Dedifferentiated amniotic fluid mesenchymal stem cell (primary cell): ENCODE data around the gene LYL1.

Source experiments
- DNase-seq: peaks from one replicate; pipeline ENCODE4 v3.0.0-alpha.2; 2016; ENCODE audit errors: extremely low spot score

Gene LYL1

DNA sequence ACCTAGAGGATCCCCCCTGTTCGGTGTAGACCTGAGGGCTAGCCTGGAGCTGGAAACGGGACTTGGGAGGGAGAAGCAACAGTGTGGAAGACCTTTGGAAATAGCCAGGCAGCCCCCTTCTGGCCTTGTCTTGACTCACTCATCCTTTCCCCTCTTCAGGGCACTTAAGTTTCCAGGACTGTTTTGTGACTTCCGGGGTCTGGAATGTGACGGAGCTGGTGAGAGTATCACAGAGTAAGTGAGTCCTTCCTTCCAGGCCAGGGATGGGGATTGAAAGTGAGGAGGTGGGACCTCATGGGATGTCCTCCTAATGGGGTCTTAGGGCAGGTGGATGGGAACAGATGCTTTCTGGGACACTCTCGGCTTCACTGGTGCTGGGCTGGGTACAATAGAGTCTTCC lies 29.4 kb downstream of the LYL1 start:
- no peak for DNase-seq

DNA sequence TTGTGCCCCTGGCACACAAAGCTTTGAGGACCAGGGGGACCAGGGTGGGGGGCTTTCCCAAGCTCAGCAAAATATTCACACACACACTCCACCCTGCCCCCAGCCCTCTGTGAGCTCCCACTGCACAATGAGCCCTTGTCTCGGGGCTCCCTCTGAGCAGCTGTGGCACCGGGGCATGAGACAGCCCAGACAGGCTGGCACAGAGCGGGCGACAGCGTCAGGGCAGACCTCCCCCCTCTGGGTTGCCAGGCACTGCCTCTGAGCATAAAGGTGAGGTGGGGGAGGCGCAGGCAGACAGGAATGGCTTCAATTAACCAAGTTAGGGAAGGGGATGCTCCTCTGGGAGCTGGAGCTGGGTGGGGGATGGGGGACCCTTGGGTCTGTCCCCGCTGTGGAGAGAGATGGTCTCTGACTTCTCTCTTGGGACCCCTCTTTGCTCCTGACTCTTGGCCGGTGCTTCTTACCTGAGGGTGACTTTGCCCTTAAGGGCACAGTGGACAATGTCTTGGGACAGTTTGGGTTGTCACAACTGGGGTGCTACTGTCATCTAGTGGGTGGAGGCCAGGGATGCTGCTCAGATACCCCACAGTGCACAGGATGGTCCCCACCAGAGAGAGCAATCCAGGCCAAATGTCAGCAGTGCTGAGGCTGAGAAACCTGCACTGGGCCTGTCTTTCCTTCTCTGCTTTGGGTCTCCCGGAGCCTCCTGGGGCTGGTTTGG lies 30.3 kb downstream of the LYL1 start:
- no peak for DNase-seq

DNA sequence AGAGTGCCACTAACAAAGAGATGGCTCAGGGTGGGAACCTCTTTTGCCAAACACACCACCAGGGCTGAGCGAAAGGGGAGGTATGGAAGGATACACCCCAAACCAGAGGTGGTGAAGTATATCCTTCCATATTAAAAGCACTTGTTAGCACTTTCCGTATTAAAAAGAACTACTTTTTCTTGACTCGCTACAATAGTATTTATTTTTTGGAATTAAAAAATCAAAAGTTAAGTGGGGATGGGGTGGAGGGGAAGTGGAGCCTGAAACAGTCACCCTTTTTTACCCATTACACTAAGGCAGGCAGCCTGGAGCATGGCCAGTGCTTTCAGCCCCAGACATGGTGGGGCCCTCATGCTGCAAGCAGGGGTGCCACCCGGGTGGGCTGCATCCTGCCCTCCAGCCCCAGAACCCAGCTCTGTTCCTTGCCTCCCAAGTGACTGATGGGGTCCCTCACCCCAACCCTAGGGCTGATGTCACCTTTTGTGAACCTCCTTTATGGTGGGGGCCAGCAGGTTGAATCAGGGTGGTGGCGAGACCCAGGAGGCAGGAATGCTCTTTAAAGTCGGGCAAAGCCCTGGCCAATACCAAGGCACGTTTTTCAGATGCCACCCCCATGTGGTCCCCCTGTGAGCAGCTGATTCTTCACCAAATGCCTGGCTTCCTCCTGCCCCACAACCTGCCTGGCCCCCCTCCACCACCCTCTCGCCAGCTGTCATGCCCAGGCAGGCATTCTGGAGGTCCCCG lies 31.0 kb downstream of the LYL1 start:
- DNase-seq: no peak

DNA sequence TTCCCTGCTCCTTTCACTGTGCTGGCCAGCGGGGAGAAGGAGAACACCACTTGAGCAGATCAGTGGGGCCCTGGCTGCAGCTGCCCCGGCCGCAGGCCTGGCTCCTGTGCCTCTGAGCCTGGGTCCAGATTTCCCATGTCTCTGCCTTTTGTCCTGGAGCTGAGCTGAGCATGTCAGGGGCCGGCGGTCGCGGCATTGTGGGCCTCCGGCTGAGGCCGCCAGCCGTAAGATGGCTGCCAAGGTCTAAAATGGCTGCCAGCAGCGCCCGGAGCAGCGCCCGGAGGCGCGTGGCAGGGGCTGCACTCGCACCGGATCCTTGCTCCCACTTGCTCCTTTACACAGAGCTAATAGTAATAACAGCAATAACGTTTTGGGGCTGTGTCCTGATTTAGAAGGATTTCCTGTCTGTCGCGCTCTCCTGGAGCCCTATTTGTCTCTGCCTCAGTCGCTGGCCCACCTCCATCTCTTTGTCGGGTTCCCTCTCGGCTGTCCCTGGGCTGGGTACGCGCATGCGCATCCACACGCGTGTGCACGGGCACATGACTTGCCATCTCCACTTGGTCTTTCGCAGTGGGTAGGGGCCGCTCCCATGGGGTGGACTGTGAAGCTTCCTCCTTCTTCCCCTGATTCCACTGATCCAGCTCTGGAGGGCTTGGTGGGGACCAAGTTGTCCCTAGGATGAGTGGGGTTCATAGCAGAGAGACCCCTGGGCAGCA lies 32.1 kb downstream of the LYL1 start:
- no peak for DNase-seq

DNA sequence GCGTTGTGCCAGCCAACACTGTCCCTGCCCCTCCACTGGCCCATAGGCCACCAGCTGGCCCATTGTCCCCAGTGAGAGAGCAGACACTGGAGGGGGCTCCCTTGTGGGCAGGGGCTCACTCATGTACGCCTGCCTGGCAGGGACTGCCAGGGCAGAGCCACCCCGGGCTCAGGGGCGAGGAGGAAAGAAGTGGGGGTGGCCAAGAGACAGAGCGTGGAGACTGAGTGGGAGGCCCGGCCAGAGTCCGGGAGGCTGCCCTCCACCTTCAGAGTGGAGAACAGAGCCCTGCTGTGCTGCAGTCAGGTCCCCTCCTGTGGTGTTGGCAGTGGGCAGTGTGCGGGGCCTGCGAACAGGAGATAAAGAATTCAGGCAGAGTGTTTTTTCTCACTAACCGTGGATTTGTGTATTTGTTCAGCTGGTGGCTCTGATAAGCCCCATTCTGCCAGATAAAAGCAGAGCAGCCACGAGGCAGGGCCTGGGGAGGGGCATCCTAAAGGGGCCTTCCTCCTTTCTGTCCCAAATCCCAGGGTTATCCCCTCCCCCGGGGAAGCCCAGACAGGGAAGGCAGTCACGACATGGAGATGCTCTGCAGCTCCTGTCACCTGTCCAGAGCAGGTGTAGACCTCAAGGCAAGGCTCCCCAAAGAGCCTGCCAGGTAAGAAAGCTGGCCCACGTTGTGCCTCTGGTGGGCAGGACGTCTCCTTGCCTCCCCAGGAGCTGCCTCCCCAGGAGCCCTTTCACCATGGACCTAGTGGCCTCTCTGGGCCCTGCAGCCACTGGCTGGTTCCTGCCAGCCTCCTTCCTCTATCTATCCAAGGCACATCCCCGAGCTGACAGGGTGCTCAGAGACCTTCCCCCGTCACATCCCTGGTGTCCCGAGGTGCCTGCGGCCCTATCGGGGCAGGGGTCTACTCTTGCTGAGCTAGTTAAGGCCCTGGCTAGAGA lies 33.0 kb downstream of the LYL1 start:
- DNase-seq: no peak

DNA sequence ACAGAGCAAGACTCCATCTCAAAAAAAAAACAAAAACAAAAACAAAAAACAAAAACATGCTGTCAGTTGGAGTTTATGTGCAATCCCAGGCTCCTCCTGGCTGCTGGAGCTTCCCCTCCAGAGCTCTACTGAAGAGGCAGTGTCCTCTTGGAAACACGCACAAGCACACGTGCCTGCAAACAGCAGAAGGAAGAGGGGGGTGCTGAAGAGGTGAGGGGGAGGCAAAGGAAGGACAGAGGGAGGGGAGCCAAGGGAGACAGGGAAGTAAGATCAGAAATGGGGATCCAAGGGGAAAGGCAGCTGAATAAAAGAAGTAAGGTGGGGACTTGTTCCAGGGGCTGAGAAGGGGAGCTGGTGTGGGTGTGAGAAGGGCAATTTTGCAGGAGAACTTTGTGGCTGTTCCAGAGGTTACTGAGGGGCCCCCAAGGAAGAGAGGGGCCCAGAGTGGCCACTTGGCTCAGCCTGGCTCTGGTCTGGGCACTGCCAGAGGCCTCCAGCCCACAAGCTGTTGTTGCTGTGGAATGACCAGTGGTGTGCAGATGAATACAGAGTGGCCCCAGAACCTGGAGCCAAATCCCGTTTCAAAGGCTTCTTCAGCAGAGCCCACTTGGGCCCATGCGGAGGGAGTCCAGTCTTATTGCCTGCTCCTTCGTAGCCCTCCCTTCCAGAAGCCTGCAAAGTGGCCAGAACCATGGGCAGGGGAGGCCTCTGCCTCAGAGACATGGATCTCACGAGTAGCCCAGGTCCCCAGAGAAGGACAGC lies 34.4 kb downstream of the LYL1 start:
- DNase-seq: no peak

DNA sequence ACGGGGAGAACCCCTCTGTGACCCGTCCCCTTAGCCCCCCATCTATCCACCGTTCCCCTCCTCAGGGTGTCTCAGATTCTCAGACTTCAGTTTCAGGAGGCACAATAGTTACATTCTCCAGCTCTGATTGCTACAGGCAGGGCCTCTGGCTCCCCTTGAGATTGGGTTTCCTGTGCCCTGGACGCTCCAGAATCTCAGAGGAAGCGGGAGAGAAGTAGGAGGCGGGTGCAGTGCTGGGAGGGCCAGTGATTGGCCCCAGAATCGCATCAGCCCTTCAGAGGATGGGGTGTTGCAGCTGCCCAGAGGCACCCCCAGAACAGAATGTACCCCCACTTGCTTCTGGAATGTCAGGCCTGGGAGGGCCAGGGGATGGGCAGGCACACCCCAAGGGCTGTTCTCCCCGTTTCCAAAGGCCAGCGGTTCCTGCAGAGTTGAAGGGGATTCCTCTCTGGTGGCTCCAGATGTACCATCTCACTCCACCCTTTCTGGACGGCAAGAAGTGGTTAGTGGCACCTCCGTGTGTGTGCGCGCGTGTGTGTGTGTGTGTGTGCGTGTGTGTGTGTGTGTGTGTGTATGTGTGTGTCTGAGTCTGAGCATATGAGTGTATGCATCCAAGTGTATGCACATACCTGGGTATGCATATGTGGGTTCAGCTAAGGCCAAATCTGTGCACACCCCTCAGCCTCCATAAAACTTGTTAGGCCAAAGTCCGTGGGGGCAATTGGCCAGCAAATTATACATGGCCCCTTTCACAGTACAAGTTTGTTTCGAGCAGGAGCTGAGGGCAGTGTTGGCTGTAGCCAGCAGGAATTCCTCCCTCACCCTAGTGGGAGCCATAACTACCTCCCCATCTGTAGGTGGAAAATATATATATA lies 35.5 kb downstream of the LYL1 start:
- no peak for DNase-seq

DNA sequence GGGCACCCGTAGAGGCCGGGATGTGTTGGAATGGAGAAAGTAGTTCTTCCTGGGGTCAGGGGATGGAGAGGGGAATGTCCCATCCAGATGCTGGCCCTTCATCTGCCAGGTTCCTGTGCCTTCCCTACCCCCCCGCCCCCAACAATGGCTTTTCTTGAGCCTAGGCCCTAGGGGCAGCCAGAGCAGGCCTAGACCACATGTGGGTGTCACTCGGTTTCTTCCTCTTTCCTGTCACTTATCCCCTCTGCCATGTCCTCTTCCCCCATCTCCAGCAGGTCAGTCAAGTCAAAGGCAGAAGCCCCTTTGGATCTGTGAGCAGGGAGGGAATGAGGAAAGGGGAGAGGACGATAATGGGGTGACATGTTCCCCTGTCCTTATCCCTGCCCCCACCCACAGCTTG lies 36.4 kb downstream of the LYL1 start:
- no peak for DNase-seq

DNA sequence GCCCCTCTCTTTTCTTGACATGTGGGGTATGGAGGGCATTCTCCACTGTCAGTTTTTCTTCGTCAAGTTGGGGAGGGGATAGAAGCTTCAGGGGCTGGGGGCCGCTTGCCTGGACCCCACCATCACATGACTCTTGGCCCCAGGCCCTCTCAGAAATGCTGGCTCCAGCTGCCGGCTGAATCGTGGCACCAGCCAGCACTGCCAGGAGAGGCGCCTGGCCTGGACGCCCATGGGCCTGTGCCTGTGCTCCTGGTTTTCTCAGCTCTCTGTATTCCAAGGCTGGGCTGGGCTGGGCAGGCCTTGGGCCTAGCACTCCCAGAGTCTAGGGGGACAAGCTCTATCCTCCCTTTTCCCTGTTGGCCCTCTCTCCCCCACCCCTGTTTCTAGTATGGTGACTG lies 38.6 kb downstream of the LYL1 start:
- DNase-seq: no peak

DNA sequence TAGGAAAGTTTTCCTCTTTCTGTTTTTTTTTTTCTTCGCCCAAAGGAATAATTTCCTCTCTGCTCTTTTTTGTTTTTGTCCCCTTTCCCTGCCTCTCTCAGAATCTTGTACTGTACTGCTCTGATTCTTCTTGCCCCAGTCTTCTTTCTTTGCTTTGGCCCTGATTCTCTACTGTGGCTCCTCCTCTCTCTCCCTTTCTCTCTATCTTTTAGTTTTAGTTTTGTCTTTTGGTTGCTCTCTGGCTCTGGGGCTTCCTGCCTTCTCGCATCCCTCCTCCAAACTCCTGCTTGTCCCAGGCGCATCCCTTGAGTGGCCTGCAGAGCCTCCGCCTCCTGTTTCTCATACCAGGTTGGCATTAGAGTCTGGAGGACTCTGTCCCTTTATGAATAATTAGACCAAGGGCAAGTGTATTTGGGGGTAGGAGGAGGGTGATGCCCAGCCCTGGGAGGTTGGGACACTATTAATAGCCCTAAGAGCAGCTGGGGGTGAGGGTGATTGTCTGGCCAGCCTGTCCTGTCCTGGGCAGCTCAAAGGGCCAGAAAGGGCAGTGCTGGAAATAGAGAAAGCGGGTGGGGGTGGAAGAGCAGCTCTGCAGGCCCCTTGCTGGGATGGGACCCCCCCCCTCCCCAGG lies 39.1 kb downstream of the LYL1 start:
- DNase-seq: no peak

DNA sequence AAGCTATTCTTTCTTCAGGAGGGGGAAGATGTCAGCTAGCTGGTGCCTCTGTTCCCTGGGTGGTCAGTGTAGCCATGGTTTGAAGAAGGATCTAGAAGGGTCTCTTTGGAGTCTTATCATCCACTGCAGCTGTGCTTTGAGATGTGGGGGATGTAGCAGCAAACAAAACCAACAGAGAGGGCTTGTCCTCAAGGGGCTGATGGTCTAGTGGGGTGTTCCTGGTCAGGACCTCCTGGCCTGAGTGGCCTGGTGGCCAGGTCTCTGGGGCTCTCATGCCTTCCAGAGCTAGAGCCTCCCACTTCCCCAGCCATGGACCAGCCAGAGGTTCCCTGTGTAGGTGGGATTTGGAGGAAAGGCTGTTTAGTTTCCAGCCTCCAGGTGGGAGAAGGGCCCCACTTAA lies 40.3 kb downstream of the LYL1 start:
- DNase-seq: no peak

DNA sequence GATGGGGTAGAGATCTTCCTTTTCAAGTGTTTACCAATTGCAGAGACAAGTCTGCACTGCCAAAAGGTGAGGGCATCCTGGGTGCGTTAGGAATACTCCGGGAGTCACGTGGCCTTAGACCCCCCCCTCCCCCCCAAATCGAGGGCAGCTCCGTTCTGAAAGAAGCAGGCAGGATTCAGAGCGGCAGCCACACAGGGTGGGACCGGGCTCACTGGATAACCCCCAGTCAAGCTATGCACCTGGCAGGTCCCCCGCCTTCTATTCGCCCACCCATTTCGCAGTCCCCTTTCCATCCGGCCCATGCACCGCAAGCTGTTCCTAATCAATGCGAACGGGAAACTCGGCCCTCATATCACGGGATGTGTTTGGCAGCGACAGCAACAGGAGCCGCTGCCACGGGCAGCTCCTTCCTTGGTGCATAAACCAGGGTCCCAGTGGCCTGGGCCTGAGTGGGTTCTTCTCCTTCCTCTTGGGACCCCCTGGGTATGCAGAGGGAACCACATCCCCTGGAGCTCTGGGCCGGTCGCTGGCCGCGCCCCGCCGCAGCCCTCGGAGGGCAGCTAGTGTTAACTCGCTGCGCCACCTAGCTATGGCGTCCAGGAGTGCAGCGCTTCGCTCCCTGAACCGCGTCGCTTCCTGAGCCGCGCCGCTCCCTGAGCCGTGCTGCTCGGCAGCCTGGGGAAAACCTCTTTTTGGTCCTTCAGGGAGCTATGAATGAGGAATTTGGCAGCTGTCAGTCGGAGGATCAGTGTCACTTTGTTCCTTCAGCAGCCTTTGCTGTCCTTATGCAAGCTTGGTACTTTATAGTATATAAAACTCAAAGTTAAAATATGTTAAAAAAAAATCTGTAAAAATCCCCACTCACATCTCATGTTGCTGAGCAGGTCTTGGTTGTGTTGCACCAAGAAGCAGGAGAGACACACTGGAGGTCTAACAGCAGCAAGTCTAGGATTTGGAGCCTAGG lies 41.4 kb downstream of the LYL1 start:
- DNase-seq: peak; percentile 78

DNA sequence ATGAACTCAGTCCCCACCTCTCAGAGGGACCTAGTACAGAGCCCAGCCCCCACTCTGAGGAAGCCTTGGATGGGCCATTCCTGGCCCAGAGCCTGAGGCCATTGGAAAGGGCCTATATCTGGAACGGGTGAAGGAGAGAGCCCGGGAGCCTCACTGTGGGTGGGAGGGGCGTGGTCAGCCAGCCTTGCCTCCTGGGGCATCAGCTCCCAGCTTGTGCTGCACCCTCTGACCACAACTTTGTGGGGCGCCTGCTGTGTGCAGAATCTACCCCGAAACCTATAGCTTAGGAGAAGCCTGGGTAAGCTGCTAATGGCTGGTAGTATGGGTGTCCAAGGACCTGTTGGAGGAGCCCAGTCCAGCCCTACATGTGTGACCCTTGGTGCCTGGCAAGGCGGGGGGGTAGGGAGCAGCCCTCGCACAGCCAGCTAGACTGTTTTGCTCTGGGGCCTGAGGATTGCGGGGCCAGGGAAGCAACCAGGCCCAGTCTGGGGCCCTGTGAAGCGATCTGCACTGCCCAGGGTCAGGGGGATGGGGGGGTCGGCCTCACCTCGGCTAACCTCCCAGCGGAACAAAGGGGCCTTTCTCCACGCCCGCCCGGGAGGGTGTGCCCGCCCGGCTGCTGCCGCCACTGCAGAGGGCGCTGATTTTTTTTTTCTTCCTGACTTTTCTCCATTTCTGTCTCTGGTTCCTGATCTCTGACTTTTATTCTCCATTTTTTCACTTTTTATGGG lies 42.3 kb downstream of the LYL1 start:
- no peak for DNase-seq

DNA sequence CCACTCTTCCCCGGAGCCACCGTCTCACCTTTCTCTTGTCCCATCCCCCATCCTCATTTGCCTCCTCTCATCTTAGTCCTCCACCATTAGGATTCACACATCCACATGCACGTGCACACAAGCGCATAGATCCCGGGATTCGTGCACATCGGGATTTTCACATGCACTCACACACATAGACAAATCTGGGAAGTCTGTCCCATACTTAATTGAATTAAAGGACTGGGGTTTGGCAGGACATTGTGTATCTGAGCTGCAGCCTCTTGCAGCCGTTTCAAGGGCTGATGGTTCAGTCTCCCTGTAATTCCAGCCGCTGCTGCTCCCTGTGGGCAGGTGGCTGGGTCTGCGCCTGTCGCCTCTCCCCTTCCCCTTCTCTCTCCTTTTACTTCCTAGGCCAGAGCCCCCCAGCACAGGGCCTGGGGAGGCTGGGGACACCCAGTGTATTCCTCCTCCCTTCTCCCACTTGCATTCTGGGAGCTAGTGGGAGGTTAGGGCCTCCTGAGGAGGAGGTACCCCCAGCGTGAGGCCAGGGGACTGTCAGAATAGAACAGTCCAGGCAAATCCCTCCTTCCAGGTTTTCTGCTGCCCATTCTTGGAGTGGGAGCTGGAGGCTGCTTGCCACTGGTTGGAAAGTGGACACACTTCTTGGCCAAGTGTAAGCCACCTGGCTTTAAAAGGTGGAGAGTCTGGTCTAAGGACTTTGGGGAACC lies 43.6 kb downstream of the LYL1 start:
- no peak for DNase-seq

DNA sequence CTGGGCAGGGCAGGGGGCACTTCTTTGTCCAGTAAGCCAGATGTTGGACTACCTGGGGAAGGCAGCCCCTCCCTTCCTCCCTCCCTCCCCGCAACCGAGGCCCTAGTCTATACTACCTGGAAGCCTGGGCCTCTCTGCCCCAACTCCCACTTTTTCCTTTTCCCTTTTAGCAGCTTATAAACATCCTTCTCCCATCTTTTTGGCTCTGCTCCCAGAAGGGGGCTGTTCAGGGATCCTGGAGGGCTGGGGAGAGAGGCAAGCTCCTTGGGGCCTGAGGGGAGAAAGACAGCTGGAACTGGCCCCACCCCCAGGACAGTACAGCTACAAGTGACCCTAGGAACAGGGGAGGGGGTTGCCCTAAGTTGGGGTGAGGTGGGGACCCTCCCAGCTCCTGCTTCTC lies 44.9 kb downstream of the LYL1 start:
- no peak for DNase-seq

DNA sequence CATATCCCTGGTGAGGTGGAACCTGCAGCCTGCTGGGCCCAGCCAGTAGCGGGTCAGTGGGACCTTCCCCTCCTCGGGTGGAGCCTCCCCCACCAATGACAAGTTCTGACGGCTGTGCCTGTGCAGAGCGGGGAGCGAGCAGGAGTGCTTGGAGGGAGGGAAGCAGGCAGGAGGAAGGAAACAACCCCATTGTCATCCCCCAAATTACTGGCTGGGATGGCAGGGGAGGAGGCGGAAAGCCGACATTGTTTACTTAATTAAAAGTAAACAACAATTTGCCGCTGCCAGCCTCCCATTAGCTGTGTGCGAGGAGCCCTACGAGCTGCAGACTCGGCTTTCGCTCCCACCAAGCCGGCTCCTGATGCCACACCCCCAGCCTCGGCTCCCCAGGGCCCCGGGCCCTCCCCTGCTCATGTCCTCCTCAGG lies 45.5 kb downstream of the LYL1 start:
- no peak for DNase-seq

DNA sequence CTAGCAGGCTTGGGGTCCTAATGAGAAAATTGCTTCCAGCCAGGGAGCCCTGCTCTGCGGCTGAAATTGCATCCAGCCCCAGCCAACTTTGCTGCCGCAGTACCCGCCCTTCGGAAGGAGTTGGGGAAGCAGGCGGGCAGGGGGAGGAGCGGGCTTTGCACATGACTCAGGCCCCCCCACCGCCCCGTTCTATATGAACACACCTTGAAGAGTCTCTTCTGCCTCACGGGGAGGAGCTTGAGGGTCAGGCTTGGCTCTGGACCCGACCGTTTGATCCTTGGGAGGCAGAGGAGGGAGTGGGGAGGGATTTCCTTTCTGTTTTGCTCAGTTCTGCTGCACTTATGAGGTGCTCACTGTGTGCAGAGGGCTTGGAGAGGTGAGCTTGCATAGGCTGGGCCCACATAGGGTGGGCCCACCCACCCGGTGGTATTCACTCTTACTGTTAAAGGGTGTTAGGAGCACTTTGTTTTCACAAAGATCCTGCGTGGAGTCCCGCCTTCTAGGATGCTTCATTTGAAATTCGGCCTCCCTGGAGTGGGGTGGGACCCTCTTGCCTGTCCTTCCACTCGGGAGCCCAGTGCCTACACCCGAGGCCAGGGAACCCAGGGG lies 46.5 kb downstream of the LYL1 start:
- DNase-seq: peak; percentile 45
